ENCODE results near the gene DIAPH1. TPM values are rescaled to one million over a fixed set of nuclear protein-coding genes. Genes with fewer than 3 reads are reported as not detected.

DIAPH1 gene
- total RNA-seq, 3 donors from 2014 or later: 53.3 to 87.7 (median 82.7) TPM

GRCh38 chr5:141635646-141636045, 16.8 kb upstream of the DIAPH1 start:
- DNase-seq (no peak), ATAC-seq (no peak)
- H3K4me1 ChIP-seq (ENCODE audit: low read depth): peaks cover 20% of the 10 kb centered on the region
- no peak for TF ChIP-seq CTCF (IDR thresholded peaks at IDR 0.05)
- H3K9me3 ChIP-seq: no peaks in the 10 kb centered on the region
- no peaks in the 10 kb centered on the region for H3K36me3 ChIP-seq (ENCODE audit: low read depth)
- intact Hi-C loops (cut with DNase I, micrococcal nuclease): no loop called here
- no peak overlapping the region for H3K4me3 ChIP-seq

GRCh38 chr5:141634720-141635119, 15.9 kb upstream of the DIAPH1 start:
- no peak for ATAC-seq
- intact Hi-C loops (cut with DNase I, micrococcal nuclease): no loop called here

GRCh38 chr5:141633871-141634561, 15.2 kb upstream of the DIAPH1 start:
- Histone ChIP-seq H3K9me3 (no peaks in the 10 kb centered on the region), H3K4me1 (ENCODE audit: low read depth) (peaks cover 20% of the 10 kb centered on the region), H3K4me3 (no peak overlapping the region), H3K36me3 (ENCODE audit: low read depth) (no peaks in the 10 kb centered on the region)
- DNase-seq: no peak
- ATAC-seq: no peak
- TF ChIP-seq CTCF (IDR thresholded peaks at IDR 0.05): no peak
- intact Hi-C loops (cut with DNase I, micrococcal nuclease): no loop called here

More at GRCh38 chr5:141634720-141635119, 15.9 kb upstream of the DIAPH1 start:
- no peak for DNase-seq
- Histone ChIP-seq H3K4me1 (ENCODE audit: low read depth) (peaks cover 20% of the 10 kb centered on the region), H3K4me3 (no peak overlapping the region), H3K9me3 (no peaks in the 10 kb centered on the region), H3K36me3 (ENCODE audit: low read depth) (no peaks in the 10 kb centered on the region)
- no peak for TF ChIP-seq CTCF (IDR thresholded peaks at IDR 0.05)

GRCh38 chr5:141632650-141633049, 13.8 kb upstream of the DIAPH1 start:
- Histone ChIP-seq H3K4me1 (ENCODE audit: low read depth) (peaks cover 17% of the 10 kb centered on the region), H3K9me3 (no peaks in the 10 kb centered on the region), H3K4me3 (no peak overlapping the region), H3K36me3 (ENCODE audit: low read depth) (no peaks in the 10 kb centered on the region)
- no peak for ATAC-seq
- intact Hi-C loops (cut with DNase I, micrococcal nuclease): no loop called here
- no peak for DNase-seq
- TF ChIP-seq CTCF (IDR thresholded peaks at IDR 0.05): no peak

DNA sequence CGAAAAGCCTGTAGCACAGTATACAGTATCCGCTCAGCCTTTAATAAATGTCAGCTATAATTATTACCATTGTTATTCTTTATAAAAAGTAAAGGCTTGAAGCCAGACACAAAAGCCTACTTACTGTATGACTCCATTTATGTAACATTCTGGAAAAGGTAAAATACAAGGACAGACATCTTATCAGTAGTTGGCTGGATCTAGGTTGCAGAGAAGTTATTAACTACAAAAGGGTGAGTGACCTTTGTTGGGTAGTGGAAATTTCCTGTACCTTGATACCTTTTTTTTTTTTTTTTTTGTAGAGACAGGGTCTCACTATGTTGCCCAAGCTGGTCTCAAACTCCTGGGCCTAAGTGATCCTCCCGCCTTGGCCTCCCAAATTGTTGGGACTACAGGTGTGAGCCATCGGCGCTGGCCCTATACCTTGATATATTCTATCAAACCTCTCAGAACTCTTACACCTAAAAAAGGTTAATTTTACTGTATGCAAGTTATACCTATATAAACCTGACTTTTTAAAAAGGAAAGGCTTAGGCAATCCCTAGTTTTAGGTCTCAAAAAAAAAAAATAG, 11.9 kb upstream of the DIAPH1 start:
- H3K4me3 ChIP-seq: no peak overlapping the region
- intact Hi-C loops (cut with DNase I, micrococcal nuclease): no loop called here
- peaks cover 8% of the 10 kb centered on the region for H3K4me1 ChIP-seq (ENCODE audit: low read depth)
- no peak for ATAC-seq
- no peaks in the 10 kb centered on the region for H3K36me3 ChIP-seq (ENCODE audit: low read depth)
- DNase-seq: no peak
- no peak for TF ChIP-seq CTCF (IDR thresholded peaks at IDR 0.05)
- H3K9me3 ChIP-seq: no peaks in the 10 kb centered on the region
